Neural progenitor cell (in vitro differentiated cells): ENCODE data around the gene COL20A1. TPM values are rescaled to one million over a fixed set of nuclear protein-coding genes. Genes with fewer than 3 reads are reported as not detected.
A peak's percentile ranks its signal among the peaks of the same experiment; 100 is the strongest.

Source experiments
- DNase-seq: peaks from one replicate; pipeline ENCODE4 v3.0.0-alpha.2; 2016; ENCODE audit warnings: low spot score
- H2AFZ ChIP-seq: fragments of 200-600 bp; sonication (generic); replicated peaks from 2 replicates; pipeline ENCODE4 v1.6.1; 2016; ENCODE audit warnings: antibody characterized with exemption
- H3F3A ChIP-seq: fragments of 200-600 bp; sonication (generic); 2 replicates; pipeline ENCODE4 v1.6.1; 2016; ENCODE audit warnings: antibody characterized with exemption, low read depth
- H3K27ac ChIP-seq: fragments of 200-600 bp; sonication (generic); 2 replicates; pipeline ENCODE4 v1.5.1; 2016; ENCODE audit warnings: mild to moderate bottlenecking
- H3K27me3 ChIP-seq: fragments of 200-600 bp; sonication (generic); 2 replicates; pipeline ENCODE4 v1.6.1; 2016; ENCODE audit warnings: mild to moderate bottlenecking, moderate library complexity
- H3K36me3 ChIP-seq: fragments of 200-600 bp; sonication (generic); 2 replicates; pipeline ENCODE4 v1.5.1; 2016
- H3K4me1 ChIP-seq: fragments of 200-600 bp; sonication (generic); 2 replicates; pipeline ENCODE4 v1.6.1; 2016; ENCODE audit warnings: mixed run types
- H3K4me2 ChIP-seq: fragments of 200-600 bp; sonication (generic); 2 replicates; pipeline ENCODE4 v1.6.1; 2016
- H3K4me3 ChIP-seq: fragments of 200-600 bp; sonication (generic); 2 replicates; pipeline ENCODE4 v1.5.1; 2016
- H3K79me2 ChIP-seq: fragments of 200-600 bp; sonication (generic); 2 replicates; pipeline ENCODE4 v1.6.1; 2016; ENCODE audit warnings: low read depth
- H3K9ac ChIP-seq: fragments of 200-600 bp; sonication (generic); 2 replicates; pipeline ENCODE4 v1.6.1; 2016
- H3K9me3 ChIP-seq: fragments of 200-600 bp; sonication (generic); 2 replicates; pipeline ENCODE4 v1.5.1; 2016; ENCODE audit warnings: low read depth
- H4K20me1 ChIP-seq: fragments of 200-600 bp; sonication (generic); 2 replicates; pipeline ENCODE4 v1.6.1; 2016; ENCODE audit warnings: low read depth
- H3K27ac Mint-ChIP-seq: 3 replicates; pipeline ENCODE4 v1.8.0; 2021; ENCODE audit warnings: mixed read lengths
- H3K27me3 Mint-ChIP-seq: 2 replicates; pipeline ENCODE4 v1.8.0; 2022; ENCODE audit warnings: low read depth, mild to moderate bottlenecking, inconsistent platforms, moderate library complexity, mixed read lengths; ENCODE audit not compliant: insufficient read depth
- H3K36me3 Mint-ChIP-seq: 3 replicates; pipeline ENCODE4 v1.8.0; 2021; ENCODE audit warnings: mixed read lengths
- H3K4me1 Mint-ChIP-seq: 3 replicates; pipeline ENCODE4 v1.8.0; 2021; ENCODE audit warnings: mixed read lengths
- H3K4me3 Mint-ChIP-seq: 3 replicates; pipeline ENCODE4 v1.8.0; 2021; ENCODE audit warnings: mild to moderate bottlenecking, moderate library complexity, mixed read lengths
- H3K9me3 Mint-ChIP-seq: 3 replicates; pipeline ENCODE4 v1.8.0; 2020; ENCODE audit warnings: mixed read lengths
- CTCF ChIP-seq: fragments of 200-600 bp; sonication (generic); IDR thresholded peaks from 2 replicates; pipeline ENCODE4 v1.5.1; 2017; ENCODE audit warnings: antibody characterized with exemption, mild to moderate bottlenecking
- EZH2 ChIP-seq: fragments of 200-600 bp; sonication (generic); IDR thresholded peaks from 2 replicates; pipeline ENCODE4 v1.6.1; 2017; ENCODE audit warnings: antibody characterized with exemption, mild to moderate bottlenecking, moderate library complexity
- EZH2phosphoT487 ChIP-seq: fragments of 200-600 bp; sonication (generic); IDR thresholded peaks from 2 replicates; pipeline ENCODE4 v1.6.1; 2017; ENCODE audit warnings: antibody characterized with exemption
- total RNA-seq: library from RNA; depleted of rRNA; stranded (reverse); fragments of >200 nt; gene quantifications from 2 replicates; pipeline ENCODE4 v1.2.3, GENCODE V29; 2015; ENCODE audit warnings: low replicate concordance

Gene COL20A1
- total RNA-seq, 1 donor from 2014 or later, result 0.37 TPM

- peaks cover 13% of the 10 kb centered on the region for H3K27me3 Mint-ChIP-seq
- no peak for DNase-seq
- peaks cover 9% of the 10 kb centered on the region for H3F3A ChIP-seq
- no peaks in the 10 kb centered on the region for H3K79me2 ChIP-seq
- H3K4me2 ChIP-seq, result no peak overlapping the region
- no peaks in the 10 kb centered on the region for H4K20me1 ChIP-seq
- no peak overlapping the region for H3K27ac Mint-ChIP-seq
- H3K9me3 ChIP-seq, result no peaks in the 10 kb centered on the region
- no peak overlapping the region for H3K9ac ChIP-seq
- no peak overlapping the region for H2AFZ ChIP-seq
- H3K27ac ChIP-seq, result no peak overlapping the region
- H3K9me3 Mint-ChIP-seq, result no peaks in the 10 kb centered on the region
- H3K4me3 ChIP-seq, result no peak overlapping the region
- H3K4me1 Mint-ChIP-seq, result peaks cover 65% of the 10 kb centered on the region
- peaks cover 13% of the 10 kb centered on the region for H3K4me1 ChIP-seq
- H3K4me3 Mint-ChIP-seq, result no peak overlapping the region
- no peaks in the 10 kb centered on the region for H3K36me3 ChIP-seq
- peaks cover 4% of the 10 kb centered on the region for H3K36me3 Mint-ChIP-seq
- TF ChIP-seq EZH2phosphoT487, result no peak
- TF ChIP-seq EZH2, result no peak
- no peak for TF ChIP-seq CTCF
- no peaks in the 10 kb centered on the region for H3K27me3 ChIP-seq
Measured at GRCh38 chr20:63265891-63266515, 27.0 kb upstream of the COL20A1 start.

DNA sequence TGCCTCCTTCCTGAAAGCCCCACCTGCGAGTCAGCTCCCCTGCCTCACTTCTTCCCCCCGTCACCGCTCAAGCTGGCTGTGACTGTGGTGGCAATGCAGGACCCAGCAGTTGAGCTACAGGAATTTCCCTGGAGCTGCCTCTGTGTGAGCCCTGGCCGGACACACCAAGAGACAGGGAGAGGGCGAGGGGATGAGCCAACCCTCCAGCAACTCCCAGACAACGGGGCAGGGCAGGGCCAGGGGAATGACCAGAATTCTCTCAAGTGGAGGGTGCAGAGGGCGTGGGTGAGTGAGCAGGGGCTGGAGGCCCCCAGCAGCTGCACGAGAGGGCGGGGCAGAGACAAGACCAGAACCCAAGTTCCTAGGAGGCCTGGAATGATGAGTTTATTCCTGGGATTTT is 25.3 kb upstream of the COL20A1 start:
- H3F3A ChIP-seq, result no peaks in the 10 kb centered on the region
- no peak overlapping the region for H3K4me2 ChIP-seq
- no peak overlapping the region for H2AFZ ChIP-seq
- Mint-ChIP-seq H3K9me3 (no peaks in the 10 kb centered on the region), H3K4me3 (no peak overlapping the region), H3K4me1 (peaks cover 55% of the 10 kb centered on the region), H3K36me3 (peaks cover 7% of the 10 kb centered on the region), H3K27ac (peak overlapping the region; percentile 86), H3K27me3 (peaks cover 15% of the 10 kb centered on the region)
- H3K9ac ChIP-seq, result no peak overlapping the region
- no peaks in the 10 kb centered on the region for H3K9me3 ChIP-seq
- no peak for DNase-seq
- no peak for TF ChIP-seq EZH2phosphoT487
- no peak for TF ChIP-seq CTCF
- TF ChIP-seq EZH2, result no peak
- no peaks in the 10 kb centered on the region for H3K36me3 ChIP-seq
- H4K20me1 ChIP-seq, result peaks cover 3% of the 10 kb centered on the region
- H3K79me2 ChIP-seq, result peaks cover 4% of the 10 kb centered on the region
- no peaks in the 10 kb centered on the region for H3K27me3 ChIP-seq
- no peak overlapping the region for H3K27ac ChIP-seq
- no peak overlapping the region for H3K4me3 ChIP-seq
- H3K4me1 ChIP-seq, result peaks cover 3% of the 10 kb centered on the region

DNA sequence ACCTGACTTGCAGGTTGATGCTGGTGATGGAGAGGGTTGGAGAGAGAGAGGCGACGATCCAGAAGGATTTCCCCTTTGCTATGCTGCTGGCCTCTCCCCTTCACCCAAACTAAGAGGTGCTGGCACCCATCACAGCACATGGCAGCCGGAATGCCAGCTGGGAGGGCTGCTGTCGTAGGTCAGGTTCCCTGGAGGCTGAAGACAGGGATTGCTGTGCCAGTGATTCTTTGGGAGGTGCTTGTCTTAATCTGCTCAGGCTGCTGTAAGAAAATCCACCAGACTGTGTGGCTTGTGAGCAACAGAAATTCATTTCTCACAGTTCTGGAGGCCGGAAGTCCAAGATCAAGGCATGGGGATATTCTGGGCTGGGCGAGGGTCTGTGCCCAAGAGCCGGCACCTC is 24.7 kb upstream of the COL20A1 start:
- Histone ChIP-seq H3K27ac (no peak overlapping the region), H2AFZ (no peak overlapping the region), H3K9ac (no peak overlapping the region), H3K9me3 (no peaks in the 10 kb centered on the region), H3K79me2 (peaks cover 9% of the 10 kb centered on the region), H3K27me3 (no peaks in the 10 kb centered on the region), H3F3A (no peaks in the 10 kb centered on the region), H3K4me3 (no peak overlapping the region), H3K36me3 (no peaks in the 10 kb centered on the region), H3K4me2 (no peak overlapping the region), H4K20me1 (peaks cover 7% of the 10 kb centered on the region), H3K4me1 (peaks cover 3% of the 10 kb centered on the region)
- peak overlapping the region; percentile 86 for H3K27ac Mint-ChIP-seq
- TF ChIP-seq EZH2phosphoT487 (no peak), CTCF (no peak), EZH2 (no peak)
- H3K4me3 Mint-ChIP-seq, result no peak overlapping the region
- no peak for DNase-seq
- H3K36me3 Mint-ChIP-seq, result peaks cover 7% of the 10 kb centered on the region
- H3K9me3 Mint-ChIP-seq, result no peaks in the 10 kb centered on the region
- peaks cover 51% of the 10 kb centered on the region for H3K4me1 Mint-ChIP-seq
- peaks cover 12% of the 10 kb centered on the region for H3K27me3 Mint-ChIP-seq
